Ishikawa (cell line): ENCODE data around the gene BEGAIN.

Source experiments
- CREB1 ChIP-seq: IDR thresholded peaks from 2 replicates; pipeline ENCODE4 v1.6.1; 2012; ENCODE audit warnings: low read depth
- EGR1 ChIP-seq: IDR thresholded peaks from 2 replicates; pipeline ENCODE4 v1.6.1; 2012
- EP300 ChIP-seq: IDR thresholded peaks from 2 replicates; pipeline ENCODE4 v1.6.1; 2012; ENCODE audit warnings: borderline replicate concordance
- FOXM1 ChIP-seq: IDR thresholded peaks from 2 replicates; pipeline ENCODE4 v1.6.1; 2012; ENCODE audit warnings: low read depth, borderline replicate concordance
- NFIC ChIP-seq: IDR thresholded peaks from 2 replicates; pipeline ENCODE4 v1.6.1; 2012
- RAD21 ChIP-seq: IDR thresholded peaks from 2 replicates; pipeline ENCODE4 v1.6.1; 2012; ENCODE audit warnings: low read depth
- TAF1 ChIP-seq: IDR thresholded peaks from 2 replicates; pipeline ENCODE4 v1.6.1; 2012; ENCODE audit warnings: low read depth, mild to moderate bottlenecking
- TEAD4 ChIP-seq: IDR thresholded peaks from 2 replicates; pipeline ENCODE4 v1.6.1; 2012
- YY1 ChIP-seq: IDR thresholded peaks from 2 replicates; pipeline ENCODE4 v1.6.1; 2012; ENCODE audit warnings: low read depth
- TF ChIP-seq, protein P1 (sequence below): IDR thresholded peaks from 2 replicates; pipeline ENCODE4 v1.6.1; 2012
- TF ChIP-seq, protein P2 (sequence below): IDR thresholded peaks from 2 replicates; pipeline ENCODE4 v1.6.1; 2012

- TF ChIP-seq EP300 (no peak), TEAD4 (no peak), TAF1 (no peak), RAD21 (no peak), YY1 (no peak), EGR1 (no peak), CREB1 (no peak), NFIC (no peak), FOXM1 (no peak)
- TF ChIP-seq, protein P1, sequence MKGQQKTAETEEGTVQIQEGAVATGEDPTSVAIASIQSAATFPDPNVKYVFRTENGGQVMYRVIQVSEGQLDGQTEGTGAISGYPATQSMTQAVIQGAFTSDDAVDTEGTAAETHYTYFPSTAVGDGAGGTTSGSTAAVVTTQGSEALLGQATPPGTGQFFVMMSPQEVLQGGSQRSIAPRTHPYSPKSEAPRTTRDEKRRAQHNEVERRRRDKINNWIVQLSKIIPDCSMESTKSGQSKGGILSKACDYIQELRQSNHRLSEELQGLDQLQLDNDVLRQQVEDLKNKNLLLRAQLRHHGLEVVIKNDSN, result no peak
- TF ChIP-seq, protein P2, sequence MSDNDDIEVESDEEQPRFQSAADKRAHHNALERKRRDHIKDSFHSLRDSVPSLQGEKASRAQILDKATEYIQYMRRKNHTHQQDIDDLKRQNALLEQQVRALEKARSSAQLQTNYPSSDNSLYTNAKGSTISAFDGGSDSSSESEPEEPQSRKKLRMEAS, result no peak
Observed at GRCh38 chr14:100614803-100615202, 27.6 kb upstream of the BEGAIN start.
